ENCODE results near the gene SLC25A6. TPM values are rescaled to one million over a fixed set of nuclear protein-coding genes. Genes with fewer than 3 reads are reported as not detected.
"Not testable (repeated sequence)": the region's sequence is repeated elsewhere in the genome, so short reads cannot be mapped to it uniquely, and the experiment has no call there.

SLC25A6 gene
- total RNA-seq, 1 donor from 2014 or later: 177 TPM

DNA sequence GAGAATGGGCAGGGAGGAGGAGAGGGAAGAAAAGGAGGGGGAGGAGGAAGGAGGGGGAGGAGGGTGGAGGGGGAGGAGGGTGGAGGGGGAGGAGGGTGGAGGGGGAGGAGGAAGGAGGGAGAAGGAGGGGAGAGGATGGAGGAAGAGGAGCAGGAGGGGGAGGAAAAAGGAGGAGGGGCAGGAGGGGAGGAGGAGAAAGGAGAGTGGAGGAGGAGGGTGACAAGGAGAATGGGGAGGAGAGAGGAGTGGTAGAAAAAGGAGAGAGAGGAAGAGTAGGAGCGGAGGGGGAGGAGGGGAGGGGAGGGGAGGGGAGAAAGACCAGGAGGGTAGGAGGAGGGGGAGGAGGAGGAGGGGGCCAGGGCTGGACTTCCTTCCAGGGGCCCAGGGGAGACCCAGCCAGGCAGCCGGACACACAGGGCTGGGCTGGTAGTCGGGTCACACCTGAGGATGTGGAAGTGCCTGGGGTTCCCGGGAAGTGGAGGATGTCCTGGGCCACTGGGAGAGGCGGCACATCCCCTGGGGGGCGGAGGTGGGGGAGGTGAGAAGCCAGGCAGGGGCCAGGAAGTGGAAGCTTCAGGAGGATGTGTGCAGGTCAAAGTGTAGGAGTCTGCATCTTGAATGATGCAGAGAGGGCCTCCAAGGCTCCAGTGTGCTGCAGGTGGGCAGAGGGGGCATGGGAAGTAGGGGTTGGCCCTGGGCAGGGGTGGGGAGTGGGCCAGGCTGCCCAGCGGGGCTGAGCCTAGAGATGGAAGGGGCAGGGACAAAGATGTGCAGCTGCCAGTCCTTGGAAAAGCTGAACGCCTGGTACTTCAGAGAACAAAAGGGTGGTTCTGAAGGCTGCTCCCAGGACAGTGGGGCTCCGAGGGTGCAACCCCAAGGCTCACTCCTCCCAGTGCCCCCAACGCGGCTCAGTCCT, 36.5 kb downstream of the SLC25A6 start:
- no peak for DNase-seq (ENCODE audit: low spot score)

DNA sequence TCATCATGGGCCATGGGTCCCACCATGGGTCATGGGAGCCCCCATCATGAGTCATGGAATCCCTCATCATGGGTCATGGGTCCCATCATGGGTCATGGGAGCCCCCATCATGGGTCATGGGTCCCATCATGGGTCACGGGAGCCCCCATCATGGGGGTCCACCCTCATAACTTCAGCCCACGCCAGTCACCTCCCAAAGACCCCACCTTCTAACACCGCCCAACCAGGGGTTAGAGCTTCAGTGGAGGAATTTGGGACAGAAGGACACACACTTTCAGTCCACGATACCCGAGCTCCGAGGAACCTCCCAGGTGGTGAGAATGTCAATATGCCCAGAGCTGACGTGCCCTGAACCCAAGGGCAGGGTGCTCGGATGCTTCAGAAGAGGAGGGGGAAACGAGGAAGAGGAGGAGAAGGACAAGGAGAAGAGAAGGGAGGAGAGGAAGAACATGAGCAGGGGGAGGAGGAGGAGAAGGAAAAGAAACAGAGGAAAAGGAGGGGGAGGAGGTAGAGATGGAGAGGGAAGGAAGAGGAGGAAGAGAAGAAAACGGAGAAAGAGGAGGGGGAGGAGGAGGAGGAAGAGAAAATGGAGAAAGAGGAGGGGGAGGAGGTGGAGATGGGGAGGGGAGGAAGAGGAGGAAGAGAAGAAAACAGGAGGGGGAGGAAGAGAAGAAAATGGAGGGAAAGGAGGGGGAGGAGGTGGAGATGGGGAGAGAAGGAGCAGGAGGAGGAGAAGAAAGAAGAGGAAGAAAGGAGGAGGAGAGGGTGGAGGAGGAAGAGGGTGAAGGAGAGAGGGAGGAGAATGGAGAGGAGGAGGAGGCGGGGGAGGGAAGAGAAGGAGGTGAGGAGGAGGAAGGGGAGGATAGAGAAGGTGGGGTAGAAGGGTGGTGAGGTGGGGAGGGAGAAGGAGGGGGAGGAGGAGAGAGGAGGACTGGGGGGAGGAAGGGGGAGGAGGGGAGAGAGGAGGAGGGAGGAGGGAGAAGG, 37.6 kb downstream of the SLC25A6 start:
- DNase-seq (ENCODE audit: low spot score): no peak

DNA sequence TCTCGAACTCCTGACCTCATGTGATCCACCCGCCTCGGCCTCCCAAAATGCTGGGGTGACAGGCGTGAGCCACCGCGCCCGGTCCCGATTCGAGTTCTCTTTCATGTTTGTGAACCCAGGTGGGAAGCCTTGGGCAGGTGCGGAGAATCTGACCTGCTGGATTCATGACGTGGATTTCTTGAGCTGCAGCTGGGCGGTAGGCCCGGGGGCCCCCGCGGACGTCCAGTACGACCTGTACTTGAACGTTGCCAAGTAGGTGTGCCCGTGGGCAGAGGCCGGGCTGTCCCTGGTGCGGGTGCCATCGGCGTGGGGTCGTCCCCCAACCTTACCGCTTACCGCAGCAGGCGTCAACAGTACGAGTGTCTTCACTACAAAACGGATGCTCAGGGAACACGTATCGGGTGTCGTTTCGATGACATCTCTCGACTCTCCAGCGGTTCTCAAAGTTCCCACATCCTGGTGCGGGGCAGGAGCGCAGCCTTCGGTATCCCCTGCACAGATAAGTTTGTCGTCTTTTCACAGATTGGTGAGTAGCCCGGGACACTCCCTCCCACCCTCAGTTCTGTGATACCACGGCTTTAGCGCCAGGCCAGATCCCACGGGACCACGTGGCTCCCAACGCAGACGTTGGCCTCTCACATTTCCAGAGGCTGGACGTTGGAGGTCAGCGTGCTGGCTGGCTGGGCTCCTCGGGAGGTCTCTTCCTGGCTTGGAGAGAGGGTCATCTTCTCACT, 39.8 kb downstream of the SLC25A6 start:
- no peak for DNase-seq (ENCODE audit: low spot score)

DNA sequence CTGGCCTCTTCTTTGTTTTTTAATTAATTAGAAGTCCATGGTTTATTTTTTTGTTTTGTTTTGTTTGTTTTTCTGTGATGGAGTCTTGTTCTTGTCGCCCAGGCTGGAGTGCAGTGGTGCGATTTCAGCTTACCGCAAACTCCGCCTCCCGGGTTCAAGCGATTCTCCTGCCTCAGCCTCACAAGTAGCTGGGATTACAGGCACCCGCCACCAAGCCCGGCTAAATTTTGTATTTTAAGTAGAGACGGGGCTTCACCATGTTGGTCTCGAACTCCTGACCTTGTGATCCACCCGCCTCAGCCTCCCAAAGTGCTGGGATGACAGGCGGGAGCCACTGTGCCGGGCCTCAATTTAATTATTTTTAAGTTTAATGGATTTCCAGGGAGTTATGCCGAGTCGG, 42.3 kb downstream of the SLC25A6 start:
- not testable (repeated sequence) for DNase-seq (ENCODE audit: low spot score)

DNA sequence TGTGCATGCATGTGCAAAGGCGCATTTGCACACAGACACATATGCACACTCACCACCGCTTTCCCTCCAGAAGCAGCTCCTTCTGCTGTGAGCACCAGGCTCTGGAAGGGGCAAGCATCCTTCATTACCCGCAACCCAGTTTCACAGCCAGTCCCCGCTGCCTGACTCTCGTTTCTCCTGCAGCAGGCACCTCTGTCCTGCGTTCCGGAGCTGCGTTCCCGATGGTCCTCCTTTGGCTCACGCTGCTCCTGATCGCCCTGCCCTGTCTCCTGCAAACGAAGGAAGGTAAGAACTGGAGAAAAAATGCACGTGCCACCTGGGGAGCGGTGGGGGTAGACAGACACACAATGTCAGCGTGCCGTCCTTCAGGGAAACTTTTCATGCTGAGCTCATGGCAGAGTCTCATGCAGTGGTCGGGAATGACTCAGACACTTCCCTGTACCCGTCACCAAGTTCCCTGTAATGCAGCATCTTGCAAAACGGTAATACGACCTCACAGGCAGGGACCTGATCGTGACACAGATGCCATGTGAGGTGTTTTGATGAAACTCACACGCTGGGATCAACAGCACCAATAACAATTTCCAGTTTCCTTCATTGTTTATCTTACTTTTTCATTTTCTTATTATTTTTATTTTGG, 50.2 kb downstream of the SLC25A6 start:
- DNase-seq (ENCODE audit: low spot score): no peak

DNA sequence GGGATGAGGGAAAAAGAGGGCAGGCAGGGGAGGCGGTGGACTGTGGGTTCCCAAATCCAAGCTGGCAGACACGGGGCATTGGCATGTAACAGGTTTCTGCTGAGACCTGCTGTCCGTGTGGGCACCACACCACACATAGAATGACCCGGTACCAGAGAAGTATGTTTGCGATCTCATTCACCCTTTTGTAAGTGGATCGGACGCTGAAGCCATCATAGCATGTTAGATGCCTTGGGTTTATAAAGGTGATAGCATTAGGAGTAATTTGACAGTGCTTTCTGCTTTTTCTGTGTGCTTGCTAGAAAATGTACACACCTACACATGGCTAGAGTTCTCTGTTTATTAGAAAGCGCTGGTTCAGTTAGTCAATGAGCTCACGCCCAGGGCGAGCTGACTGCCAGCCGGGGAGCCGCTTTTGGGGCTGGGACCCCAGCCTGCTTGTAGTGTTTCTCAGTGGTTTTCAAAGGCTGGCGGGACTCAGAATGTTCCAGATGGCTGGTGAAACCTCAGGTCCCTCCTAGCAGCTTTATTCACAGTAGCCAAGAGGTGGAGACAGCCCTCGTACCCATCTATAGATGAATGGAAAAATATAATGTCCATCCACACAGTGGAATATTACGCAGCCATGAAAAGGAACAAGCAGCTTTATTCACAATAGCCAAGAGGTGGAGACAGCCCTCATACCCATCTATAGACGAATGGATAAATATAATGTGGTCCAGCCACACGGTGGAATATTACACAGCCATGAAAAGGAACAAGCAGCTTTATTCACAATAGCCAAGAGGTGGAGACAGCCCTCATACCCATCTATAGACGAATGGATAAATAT, 54.7 kb downstream of the SLC25A6 start:
- no peak for DNase-seq (ENCODE audit: low spot score)

DNA sequence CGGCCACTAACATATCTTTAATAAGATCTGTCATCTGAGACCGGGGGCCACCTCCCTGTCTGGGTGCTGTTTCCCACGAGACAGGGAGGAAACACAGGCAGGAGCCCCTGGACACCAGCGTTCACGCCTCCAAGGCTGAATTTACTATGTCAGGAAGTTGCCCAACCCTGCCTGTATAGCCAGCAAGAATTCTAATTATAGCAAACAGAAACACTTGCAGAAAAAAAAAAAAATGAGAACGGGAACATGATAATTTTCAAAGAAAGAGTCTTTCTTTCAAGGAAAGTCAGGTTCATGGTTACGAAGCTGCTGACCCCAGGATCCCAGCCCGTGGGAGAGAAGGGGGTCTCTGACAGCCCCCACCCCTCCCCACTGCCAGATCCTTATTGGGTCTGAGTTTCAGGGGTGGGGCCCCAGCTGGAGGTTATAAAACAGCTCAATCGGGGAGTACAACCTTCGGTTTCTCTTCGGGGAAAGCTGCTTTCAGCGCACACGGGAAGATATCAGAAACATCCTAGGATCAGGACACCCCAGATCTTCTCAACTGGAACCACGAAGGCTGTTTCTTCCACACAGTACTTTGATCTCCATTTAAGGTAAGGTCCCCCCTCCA, 55.5 kb downstream of the SLC25A6 start, which contains the start of gene IL3RA:
Gene IL3RA, plus strand, starts transcription at position 455 of the 613 bp plus-strand sequence. CDS start 4,981 bp downstream, outside the sequence.
- peak; percentile 39 for DNase-seq (ENCODE audit: low spot score)

Other genes with a start within 250 kb of the SLC25A6 start
- gene CRLF2, start 179.5 kb downstream of the SLC25A6 start, total RNA-seq (ENCODE audit: insufficient read depth, low replicate concordance): 3.9 TPM
- gene CSF2RA, start 123.3 kb downstream of the SLC25A6 start, total RNA-seq (ENCODE audit: insufficient read depth, low replicate concordance): 4.1 TPM
- 4.1 TPM for gene IL3RA, start 55.3 kb downstream of the SLC25A6 start, total RNA-seq (ENCODE audit: insufficient read depth, low replicate concordance)
- 13.5 TPM for gene ASMTL, start 60.8 kb upstream of the SLC25A6 start, total RNA-seq (ENCODE audit: insufficient read depth, low replicate concordance)
- 1.2 TPM for gene P2RY8, start 145.1 kb upstream of the SLC25A6 start, total RNA-seq (ENCODE audit: insufficient read depth, low replicate concordance)
- 14.0 TPM for gene AKAP17A, start 199.5 kb upstream of the SLC25A6 start, total RNA-seq (ENCODE audit: insufficient read depth, low replicate concordance)
- not detected for gene ASMT, start 222.9 kb upstream of the SLC25A6 start, total RNA-seq (ENCODE audit: insufficient read depth, low replicate concordance)

Data from umbilical cord (tissue), 2 donors.